Measurements from ENCODE around the gene WRNIP1.

WRNIP1 gene

GRCh38 chr6:2718334-2719092, 46.7 kb upstream of the WRNIP1 start:
- no peak for ATAC-seq

DNA sequence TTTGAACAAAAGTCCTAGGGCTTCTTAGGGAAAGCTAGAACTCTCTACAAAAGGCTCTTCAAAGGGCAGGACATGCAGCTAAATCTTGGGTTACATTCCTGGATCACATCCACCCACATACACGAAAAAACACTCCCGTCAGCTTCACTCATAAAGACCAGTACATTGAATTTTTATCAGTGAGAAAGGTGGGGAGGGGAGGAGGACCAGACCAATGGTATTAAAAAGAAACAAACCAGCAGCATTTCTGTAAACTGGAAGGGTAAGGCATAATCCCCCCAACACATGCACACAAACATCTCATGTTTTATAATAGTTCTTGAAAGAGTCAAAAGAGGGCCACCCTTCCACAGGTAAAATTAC, 46.1 kb upstream of the WRNIP1 start:
- no peak for ATAC-seq
- TF ChIP-seq ZNF70 (CRISPR knock-in tag; IDR thresholded peaks at IDR 0.05), result no peak
- TF ChIP-seq, protein P1, sequence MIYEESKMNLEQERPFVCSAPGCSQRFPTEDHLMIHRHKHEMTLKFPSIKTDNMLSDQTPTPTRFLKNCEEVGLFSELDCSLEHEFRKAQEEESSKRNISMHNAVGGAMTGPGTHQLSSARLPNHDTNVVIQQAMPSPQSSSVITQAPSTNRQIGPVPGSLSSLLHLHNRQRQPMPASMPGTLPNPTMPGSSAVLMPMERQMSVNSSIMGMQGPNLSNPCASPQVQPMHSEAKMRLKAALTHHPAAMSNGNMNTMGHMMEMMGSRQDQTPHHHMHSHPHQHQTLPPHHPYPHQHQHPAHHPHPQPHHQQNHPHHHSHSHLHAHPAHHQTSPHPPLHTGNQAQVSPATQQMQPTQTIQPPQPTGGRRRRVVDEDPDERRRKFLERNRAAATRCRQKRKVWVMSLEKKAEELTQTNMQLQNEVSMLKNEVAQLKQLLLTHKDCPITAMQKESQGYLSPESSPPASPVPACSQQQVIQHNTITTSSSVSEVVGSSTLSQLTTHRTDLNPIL (CRISPR knock-in tag; IDR thresholded peaks at IDR 0.05; ENCODE audit: low read depth), result no peak
- TF ChIP-seq, protein P2, sequence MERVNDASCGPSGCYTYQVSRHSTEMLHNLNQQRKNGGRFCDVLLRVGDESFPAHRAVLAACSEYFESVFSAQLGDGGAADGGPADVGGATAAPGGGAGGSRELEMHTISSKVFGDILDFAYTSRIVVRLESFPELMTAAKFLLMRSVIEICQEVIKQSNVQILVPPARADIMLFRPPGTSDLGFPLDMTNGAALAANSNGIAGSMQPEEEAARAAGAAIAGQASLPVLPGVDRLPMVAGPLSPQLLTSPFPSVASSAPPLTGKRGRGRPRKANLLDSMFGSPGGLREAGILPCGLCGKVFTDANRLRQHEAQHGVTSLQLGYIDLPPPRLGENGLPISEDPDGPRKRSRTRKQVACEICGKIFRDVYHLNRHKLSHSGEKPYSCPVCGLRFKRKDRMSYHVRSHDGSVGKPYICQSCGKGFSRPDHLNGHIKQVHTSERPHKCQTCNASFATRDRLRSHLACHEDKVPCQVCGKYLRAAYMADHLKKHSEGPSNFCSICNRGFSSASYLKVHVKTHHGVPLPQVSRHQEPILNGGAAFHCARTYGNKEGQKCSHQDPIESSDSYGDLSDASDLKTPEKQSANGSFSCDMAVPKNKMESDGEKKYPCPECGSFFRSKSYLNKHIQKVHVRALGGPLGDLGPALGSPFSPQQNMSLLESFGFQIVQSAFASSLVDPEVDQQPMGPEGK (CRISPR knock-in tag; IDR thresholded peaks at IDR 0.05; ENCODE audit: borderline replicate concordance), result no peak
- TF ChIP-seq PPARA (CRISPR knock-in tag; IDR thresholded peaks at IDR 0.05; ENCODE audit: borderline replicate concordance), result no peak
- TF ChIP-seq CSRNP3 (CRISPR knock-in tag; IDR thresholded peaks at IDR 0.05), result no peak
- TF ChIP-seq TOX (CRISPR knock-in tag; IDR thresholded peaks at IDR 0.05; ENCODE audit: borderline replicate concordance), result no peak
- TF ChIP-seq ISL1 (CRISPR knock-in tag; IDR thresholded peaks at IDR 0.05), result no peak
- TF ChIP-seq ZNF565 (CRISPR knock-in tag; conservative IDR thresholded peaks at IDR 0.05; ENCODE audit: low read depth), result no peak
- no peak for TF ChIP-seq ZNF8 (CRISPR knock-in tag; IDR thresholded peaks at IDR 0.05)
- no peak for TF ChIP-seq TCF4 (CRISPR knock-in tag; IDR thresholded peaks at IDR 0.05; ENCODE audit: borderline replicate concordance)

More at GRCh38 chr6:2718334-2719092, 46.7 kb upstream of the WRNIP1 start:
- TF ChIP-seq ZNF70 (CRISPR knock-in tag; IDR thresholded peaks at IDR 0.05) (no peak), CSDC2 (CRISPR knock-in tag; IDR thresholded peaks at IDR 0.05) (no peak), TCF4 (CRISPR knock-in tag; IDR thresholded peaks at IDR 0.05; ENCODE audit: borderline replicate concordance) (no peak), RARB (CRISPR knock-in tag; IDR thresholded peaks at IDR 0.05) (no peak), ISL1 (CRISPR knock-in tag; IDR thresholded peaks at IDR 0.05) (no peak)

DNA sequence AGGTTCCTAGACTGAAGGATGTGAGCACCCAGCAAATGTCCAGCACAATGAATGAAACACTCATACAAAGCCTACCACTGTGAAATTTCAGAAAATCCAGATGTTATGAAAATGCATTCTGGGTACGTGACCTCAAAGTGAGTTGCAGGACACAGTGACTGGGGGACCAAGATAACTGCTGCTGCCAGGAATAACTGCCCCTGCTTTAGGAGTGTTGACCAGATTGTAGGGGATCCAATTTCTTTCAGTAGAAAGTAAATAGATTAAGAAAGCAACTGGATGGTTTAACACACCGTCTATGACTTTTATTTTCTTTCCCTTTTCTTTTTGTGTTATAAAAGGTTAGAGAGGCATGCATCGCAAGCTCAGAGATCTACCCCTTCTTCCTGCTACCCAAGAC, 44.0 kb upstream of the WRNIP1 start:
- ATAC-seq, result no peak
- TF ChIP-seq TCF4 (CRISPR knock-in tag; IDR thresholded peaks at IDR 0.05; ENCODE audit: borderline replicate concordance), result no peak
- no peak for TF ChIP-seq BACH2 (CRISPR knock-in tag; IDR thresholded peaks at IDR 0.05; ENCODE audit: borderline replicate concordance)
- no peak for TF ChIP-seq ZNF8 (CRISPR knock-in tag; IDR thresholded peaks at IDR 0.05)
- TF ChIP-seq TOX (CRISPR knock-in tag; IDR thresholded peaks at IDR 0.05; ENCODE audit: borderline replicate concordance), result no peak
- TF ChIP-seq ZNF565 (CRISPR knock-in tag; conservative IDR thresholded peaks at IDR 0.05; ENCODE audit: low read depth), result no peak
- TF ChIP-seq CSDC2 (CRISPR knock-in tag; IDR thresholded peaks at IDR 0.05), result no peak
- TF ChIP-seq, protein P2 (CRISPR knock-in tag; IDR thresholded peaks at IDR 0.05; ENCODE audit: borderline replicate concordance), result no peak
- TF ChIP-seq ZC3H10 (CRISPR knock-in tag; IDR thresholded peaks at IDR 0.05), result no peak
- TF ChIP-seq RARB (CRISPR knock-in tag; IDR thresholded peaks at IDR 0.05), result no peak
- TF ChIP-seq CSRNP3 (CRISPR knock-in tag; IDR thresholded peaks at IDR 0.05), result no peak
- no peak for TF ChIP-seq OSR1 (CRISPR knock-in tag; IDR thresholded peaks at IDR 0.05)
- TF ChIP-seq, protein P3, sequence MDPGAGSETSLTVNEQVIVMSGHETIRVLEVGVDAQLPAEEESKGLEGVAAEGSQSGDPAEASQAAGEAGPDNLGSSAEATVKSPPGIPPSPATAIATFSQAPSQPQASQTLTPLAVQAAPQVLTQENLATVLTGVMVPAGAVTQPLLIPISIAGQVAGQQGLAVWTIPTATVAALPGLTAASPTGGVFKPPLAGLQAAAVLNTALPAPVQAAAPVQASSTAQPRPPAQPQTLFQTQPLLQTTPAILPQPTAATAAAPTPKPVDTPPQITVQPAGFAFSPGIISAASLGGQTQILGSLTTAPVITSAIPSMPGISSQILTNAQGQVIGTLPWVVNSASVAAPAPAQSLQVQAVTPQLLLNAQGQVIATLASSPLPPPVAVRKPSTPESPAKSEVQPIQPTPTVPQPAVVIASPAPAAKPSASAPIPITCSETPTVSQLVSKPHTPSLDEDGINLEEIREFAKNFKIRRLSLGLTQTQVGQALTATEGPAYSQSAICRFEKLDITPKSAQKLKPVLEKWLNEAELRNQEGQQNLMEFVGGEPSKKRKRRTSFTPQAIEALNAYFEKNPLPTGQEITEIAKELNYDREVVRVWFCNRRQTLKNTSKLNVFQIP (CRISPR knock-in tag; IDR thresholded peaks at IDR 0.05; ENCODE audit: borderline replicate concordance, low read depth), result no peak
- TF ChIP-seq ISL1 (CRISPR knock-in tag; IDR thresholded peaks at IDR 0.05), result no peak
- TF ChIP-seq, protein P1 (CRISPR knock-in tag; IDR thresholded peaks at IDR 0.05; ENCODE audit: low read depth), result no peak
